Esophagus mucosa (tissue), 1 donor: Measurements from ENCODE around the gene SLC46A3. TPM values are rescaled to one million over a fixed set of nuclear protein-coding genes. Genes with fewer than 3 reads are reported as not detected.
"Not testable (repeated sequence)": the region's sequence is repeated elsewhere in the genome, so short reads cannot be mapped to it uniquely, and the experiment has no call there.

Experiments
- ATAC-seq: fragments of 200-7000 bp; cut with Tn5 transposase; one replicate; pipeline ENCODE4 v1.9.1; 2020
- total RNA-seq: library from RNA; stranded (reverse); gene quantifications from one replicate; pipeline ENCODE4 v1.2.4, GENCODE V29; 2023
- donor health status: DM: yes; HTN: yes; CAD: no.

The SLC46A3 gene
- total RNA-seq, result 0.84 TPM

- ATAC-seq, result peak; percentile 97
These were observed at the start of gene SLC46A3 for GRCh38 chr13:28718543-28719226. SLC46A3 (minus strand) TSS chr13:28718970; CDS start chr13:28717998, 972 bp downstream.

- no peak for ATAC-seq
These were observed 45.1 kb upstream of the SLC46A3 start for GRCh38 chr13:28763887-28764286.

GRCh38 chr13:28761586-28761985, 42.8 kb upstream of the SLC46A3 start:
- no peak for ATAC-seq

GRCh38 chr13:28755546-28755870, 36.7 kb upstream of the SLC46A3 start:
- no peak for ATAC-seq

GRCh38 chr13:28754698-28755545, 36.2 kb upstream of the SLC46A3 start:
- ATAC-seq, result peak; percentile 35

- ATAC-seq, result no peak
These were observed 35.2 kb upstream of the SLC46A3 start for GRCh38 chr13:28753946-28754345.

- ATAC-seq, result peak; percentile 87
These were observed 34.6 kb upstream of the SLC46A3 start for GRCh38 chr13:28753208-28753892.

GRCh38 chr13:28751175-28751960, 32.6 kb upstream of the SLC46A3 start:
- no peak for ATAC-seq

GRCh38 chr13:28750187-28751045, 31.6 kb upstream of the SLC46A3 start:
- peak; percentile 29 for ATAC-seq

- no peak for ATAC-seq
These were observed 29.1 kb upstream of the SLC46A3 start for GRCh38 chr13:28747851-28748250.

- no peak for ATAC-seq
These were observed 27.5 kb upstream of the SLC46A3 start for GRCh38 chr13:28746287-28746612.

- no peak for ATAC-seq
These were observed 25.9 kb upstream of the SLC46A3 start for GRCh38 chr13:28744656-28745055.

GRCh38 chr13:28744091-28744536, 25.3 kb upstream of the SLC46A3 start:
- no peak for ATAC-seq

GRCh38 chr13:28743499-28744083, 24.8 kb upstream of the SLC46A3 start:
- no peak for ATAC-seq

GRCh38 chr13:28743020-28743419, 24.2 kb upstream of the SLC46A3 start:
- ATAC-seq, result no peak

GRCh38 chr13:28742445-28742844, 23.7 kb upstream of the SLC46A3 start:
- not testable (repeated sequence) for ATAC-seq

- no peak for ATAC-seq
These were observed 22.3 kb upstream of the SLC46A3 start for GRCh38 chr13:28741084-28741491.

- no peak for ATAC-seq
These were observed 20.6 kb upstream of the SLC46A3 start for GRCh38 chr13:28739376-28739775.

GRCh38 chr13:28735481-28736029, 16.8 kb upstream of the SLC46A3 start:
- ATAC-seq, result no peak

GRCh38 chr13:28734906-28735305, 16.1 kb upstream of the SLC46A3 start:
- no peak for ATAC-seq

GRCh38 chr13:28730762-28731161, 12.0 kb upstream of the SLC46A3 start:
- ATAC-seq, result no peak
